CD14-positive monocyte (primary cell): ENCODE measurements around the gene PLXNB3. TPM values are rescaled to one million over a fixed set of nuclear protein-coding genes. Genes with fewer than 3 reads are reported as not detected.
A peak's percentile ranks its signal among the peaks of the same experiment; 100 is the strongest.

Experiments
- DNase-seq, 3 donors: peaks; one replicate each; pipeline ENCODE4 v3.0.0-alpha.2; 2011 to 2022
- H2AFZ ChIP-seq: 2 replicates; pipeline ENCODE4 v1.6.0; 2012; ENCODE audit warnings: mild to moderate bottlenecking, low read depth, low read length, inconsistent platforms; ENCODE audit not compliant: insufficient read depth, poor library complexity, severe bottlenecking
- H3K27ac ChIP-seq, 2 donors: 1 replicate in 1 of 2; 2 replicates in 1 of 2; pipeline ENCODE4 v1.5.1; 2012 to 2013; ENCODE audit warnings: low read length in 2 of 2, control low read depth in 1 of 2, inconsistent platforms in 1 of 2, low read depth in 1 of 2, mild to moderate bottlenecking in 1 of 2
- H3K27me3 ChIP-seq, 2 donors: one replicate each; pipeline versions ENCODE4 v1.6.0 to v1.6.1; 2011 to 2013; ENCODE audit warnings: low read length in 2 of 2; ENCODE audit not compliant: control insufficient read depth in 2 of 2, insufficient read depth in 2 of 2
- H3K36me3 ChIP-seq, 2 donors: replicated peaks in 1 of 2; 1 replicate in 1 of 2; 2 replicates in 1 of 2; pipeline versions ENCODE4 v1.5.1 to v1.6.1; 2012 to 2013; ENCODE audit warnings: low read length in 2 of 2, control low read depth in 1 of 2, inconsistent platforms in 1 of 2, mild to moderate bottlenecking in 1 of 2; ENCODE audit not compliant: insufficient read depth in 2 of 2, control insufficient read depth in 1 of 2
- H3K4me1 ChIP-seq, 2 donors: 1 replicate in 1 of 2; 2 replicates in 1 of 2; pipeline versions ENCODE4 v1.5.1 to v1.6.1; 2012 to 2013; ENCODE audit warnings: low read length in 2 of 2, control low read depth in 1 of 2, inconsistent platforms in 1 of 2, mild to moderate bottlenecking in 1 of 2, moderate library complexity in 1 of 2; ENCODE audit not compliant: insufficient read depth in 2 of 2, control insufficient read depth in 1 of 2
- H3K4me2 ChIP-seq: replicated peaks from 2 replicates; pipeline ENCODE3; 2012; ENCODE audit warnings: low read length, moderate library complexity, mild to moderate bottlenecking; ENCODE audit not compliant: poor library complexity, severe bottlenecking; ENCODE audit errors: extremely low read depth
- H3K4me3 ChIP-seq, 3 experiments: fragments of 200-600 bp in 1 of 3; sonication (generic) in 1 of 3; replicated peaks in 1 of 3; 1 replicate in 2 of 3; 2 replicates in 1 of 3; pipeline ENCODE4 v1.5.1; 2011 to 2013; ENCODE audit warnings: low read length in 3 of 3, mild to moderate bottlenecking in 3 of 3, control low read depth in 2 of 3, low read depth in 2 of 3, inconsistent platforms in 1 of 3, moderate library complexity in 1 of 3
- H3K79me2 ChIP-seq: 2 replicates; pipeline ENCODE4 v1.6.0; 2012; ENCODE audit warnings: mild to moderate bottlenecking, control low read depth, inconsistent platforms, low read length, moderate library complexity; ENCODE audit not compliant: insufficient read depth
- H3K9ac ChIP-seq: 2 replicates; pipeline ENCODE4 v1.6.0; 2017; ENCODE audit warnings: low read length, mild to moderate bottlenecking; ENCODE audit not compliant: insufficient read depth, poor library complexity, severe bottlenecking
- H3K9me3 ChIP-seq, 2 donors: replicated peaks in 1 of 2; 1 replicate in 1 of 2; 2 replicates in 1 of 2; pipeline versions ENCODE4 v1.5.1 to v1.6.1; 2012 to 2013; ENCODE audit warnings: low read length in 2 of 2, control low read depth in 1 of 2; ENCODE audit not compliant: control insufficient read depth in 1 of 2, insufficient read depth in 1 of 2
- H4K20me1 ChIP-seq: 2 replicates; pipeline ENCODE4 v1.6.0; 2012; ENCODE audit warnings: mild to moderate bottlenecking, low read length, control low read depth, moderate library complexity; ENCODE audit not compliant: insufficient read depth
- H3K27ac Mint-ChIP-seq, 7 donors: one replicate each; pipeline ENCODE4 v1.8.0; 2020; ENCODE audit warnings: mild to moderate bottlenecking in 7 of 7, mixed read lengths in 7 of 7, moderate library complexity in 6 of 7, inconsistent platforms in 2 of 7
- H3K27me3 Mint-ChIP-seq, 3 donors: one replicate each; pipeline ENCODE4 v1.8.0; 2021 to 2022; ENCODE audit warnings: low read depth in 3 of 3, mild to moderate bottlenecking in 3 of 3, mixed read lengths in 3 of 3, moderate library complexity in 3 of 3, inconsistent platforms in 1 of 3
- H3K36me3 Mint-ChIP-seq, 2 donors: one replicate each; pipeline ENCODE4 v1.8.0; 2020; ENCODE audit warnings: mixed read lengths in 2 of 2, inconsistent platforms in 1 of 2, mild to moderate bottlenecking in 1 of 2
- H3K4me1 Mint-ChIP-seq: one replicate; pipeline ENCODE4 v1.8.0; 2020; ENCODE audit warnings: mild to moderate bottlenecking, mixed read lengths
- H3K4me3 Mint-ChIP-seq, 2 donors: one replicate each; pipeline ENCODE4 v1.8.0; 2020; ENCODE audit warnings: mild to moderate bottlenecking in 2 of 2, mixed read lengths in 2 of 2, moderate library complexity in 1 of 2
- H3K9me3 Mint-ChIP-seq, 7 donors: one replicate each; pipeline ENCODE4 v1.8.0; 2020 to 2022; ENCODE audit warnings: mixed read lengths in 7 of 7, mild to moderate bottlenecking in 6 of 7, moderate library complexity in 6 of 7, inconsistent platforms in 2 of 7
- WGBS: methylation state at CpG from one replicate; pipeline ENCODE4 v1.1.5; 2013; ENCODE audit warnings: missing lambda C conversion rate; ENCODE audit not compliant: insufficient coverage; 5-methylcytosine and 5-hydroxymethylcytosine counted together
- intact Hi-C, 2 donors: fragments of 100-400 bp; cut with micrococcal nuclease; formaldehyde crosslinking; loops; one replicate each; pipeline versions ENCODE4 v1.15.0 to v1.15.1; 2023
- polyA plus RNA-seq, 3 donors: library from polyadenylated mRNA; depleted of rRNA in 1 of 3; unstranded in 2 of 3; stranded (reverse) in 1 of 3; fragments of 300-500 nt in 2 of 3; fragments of >200 nt in 1 of 3; fragmentation: Illumina TruSeq in 2 of 3; gene quantifications; 1 replicate in 2 of 3; 2 replicates in 1 of 3; pipeline ENCODE4 v1.2.3, GENCODE V29; 2012 to 2021
- TF ChIP-seq, protein P1 (sequence below): fragments of 200-600 bp; IDR thresholded peaks from one replicate; pipeline ENCODE4 v1.8.0; 2022; ENCODE audit warnings: antibody characterized with exemption, mild to moderate bottlenecking

The PLXNB3 gene
- polyA plus RNA-seq, 3 donors = not detected

GRCh38 chrX:153824348-153824747 is 60.3 kb downstream of the PLXNB3 start:
- Histone ChIP-seq H2AFZ (no peak overlapping the region), H3K27ac (no peak overlapping the region), H3K27me3 (peaks cover 44 to 72% of the 10 kb centered on the region in 2 donors), H3K4me1 (peaks cover under 1 to 2% of the 10 kb centered on the region in 2 donors), H4K20me1 (no peaks in the 10 kb centered on the region), H3K4me3 (no peak overlapping the region), H3K36me3 (no peaks in the 10 kb centered on the region), H3K9ac (no peak overlapping the region), H3K9me3 (peaks cover 0 to 12% of the 10 kb centered on the region in 2 donors), H3K79me2 (no peaks in the 10 kb centered on the region), H3K4me2 (no peak overlapping the region)
- Mint-ChIP-seq H3K4me3 (peak overlapping the region in 1 of 2 donors; percentile 26), H3K27ac (no peak overlapping the region), H3K9me3 (peaks cover 0 to 13% (median 8%) of the 10 kb centered on the region in 7 donors), H3K36me3 (no peaks in the 10 kb centered on the region), H3K27me3 (peaks cover 46 to 87% (median 87%) of the 10 kb centered on the region in 3 donors), H3K4me1 (peaks cover 3% of the 10 kb centered on the region)
- no peak for DNase-seq
- intact Hi-C loops = no loop called here
- 80% methylated on average over 1 of the region's 10 CpGs for WGBS
- TF ChIP-seq, protein P1, sequence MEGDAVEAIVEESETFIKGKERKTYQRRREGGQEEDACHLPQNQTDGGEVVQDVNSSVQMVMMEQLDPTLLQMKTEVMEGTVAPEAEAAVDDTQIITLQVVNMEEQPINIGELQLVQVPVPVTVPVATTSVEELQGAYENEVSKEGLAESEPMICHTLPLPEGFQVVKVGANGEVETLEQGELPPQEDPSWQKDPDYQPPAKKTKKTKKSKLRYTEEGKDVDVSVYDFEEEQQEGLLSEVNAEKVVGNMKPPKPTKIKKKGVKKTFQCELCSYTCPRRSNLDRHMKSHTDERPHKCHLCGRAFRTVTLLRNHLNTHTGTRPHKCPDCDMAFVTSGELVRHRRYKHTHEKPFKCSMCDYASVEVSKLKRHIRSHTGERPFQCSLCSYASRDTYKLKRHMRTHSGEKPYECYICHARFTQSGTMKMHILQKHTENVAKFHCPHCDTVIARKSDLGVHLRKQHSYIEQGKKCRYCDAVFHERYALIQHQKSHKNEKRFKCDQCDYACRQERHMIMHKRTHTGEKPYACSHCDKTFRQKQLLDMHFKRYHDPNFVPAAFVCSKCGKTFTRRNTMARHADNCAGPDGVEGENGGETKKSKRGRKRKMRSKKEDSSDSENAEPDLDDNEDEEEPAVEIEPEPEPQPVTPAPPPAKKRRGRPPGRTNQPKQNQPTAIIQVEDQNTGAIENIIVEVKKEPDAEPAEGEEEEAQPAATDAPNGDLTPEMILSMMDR = no peak

DNA sequence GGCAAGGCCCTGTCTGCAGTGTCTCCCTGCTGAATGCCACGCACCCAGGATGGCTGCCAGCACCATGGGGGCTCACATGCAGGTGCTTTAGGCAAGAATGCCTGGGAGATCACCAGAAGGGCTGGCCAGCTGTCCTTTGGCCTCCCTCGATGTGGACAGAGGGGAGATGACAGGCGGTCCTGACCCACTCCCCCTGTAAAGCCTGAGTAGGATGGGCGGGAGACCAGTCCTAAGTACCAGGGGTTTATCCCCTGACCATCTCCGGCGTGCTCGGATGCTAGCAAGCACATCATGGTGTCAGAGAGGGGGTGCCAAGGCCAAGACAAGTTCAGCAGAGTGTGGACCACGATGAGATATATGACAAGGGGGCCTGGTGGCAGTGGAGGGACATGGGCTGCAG is 61.0 kb downstream of the PLXNB3 start:
- no peak for DNase-seq
- TF ChIP-seq, protein P1 = no peak
- peaks cover 1% of the 10 kb centered on the region for H3K4me1 Mint-ChIP-seq
- H3K36me3 ChIP-seq = no peaks in the 10 kb centered on the region
- intact Hi-C loops = no loop called here
- no peaks in the 10 kb centered on the region for H3K36me3 Mint-ChIP-seq
- H4K20me1 ChIP-seq = no peaks in the 10 kb centered on the region
- no peak overlapping the region for H3K4me3 ChIP-seq
- H3K9ac ChIP-seq = no peak overlapping the region
- H3K27me3 ChIP-seq = peaks cover 42 to 72% of the 10 kb centered on the region in 2 donors
- no peak overlapping the region for H3K4me2 ChIP-seq
- H3K27ac ChIP-seq = no peak overlapping the region
- no peaks in the 10 kb centered on the region for H3K79me2 ChIP-seq
- H3K27me3 Mint-ChIP-seq = peaks cover 43 to 87% (median 85%) of the 10 kb centered on the region in 3 donors
- H3K4me3 Mint-ChIP-seq = no peak overlapping the region
- WGBS = 88% methylated on average over 4 of the region's 8 CpGs
- no peaks in the 10 kb centered on the region for H3K4me1 ChIP-seq
- H2AFZ ChIP-seq = no peak overlapping the region
- no peak overlapping the region for H3K27ac Mint-ChIP-seq
- H3K9me3 ChIP-seq = peaks cover 0 to 9% of the 10 kb centered on the region in 2 donors
- H3K9me3 Mint-ChIP-seq = peaks cover 0 to 10% (median 6%) of the 10 kb centered on the region in 7 donors

Other genes with a start within 250 kb of the PLXNB3 start
- gene ATP2B3, start 246.6 kb upstream of the PLXNB3 start, polyA plus RNA-seq = under 1 TPM in 1 of 3 donors, not detected in 2; 0.01 TPM
- gene CCNQ, start 165.1 kb upstream of the PLXNB3 start, polyA plus RNA-seq = 10 to 100 TPM; 21.8 to 35.6 (median 29.3) TPM
- not detected for gene DUSP9, start 117.0 kb upstream of the PLXNB3 start, polyA plus RNA-seq
- not detected for gene PNCK, start 90.4 kb upstream of the PLXNB3 start, polyA plus RNA-seq
- 1 to 10 TPM in 1 of 3 donors, under 1 TPM in 2; 0.23 to 5.6 (median 0.85) TPM for gene SLC6A8, start 76.3 kb upstream of the PLXNB3 start, polyA plus RNA-seq
- gene BCAP31, start 39.9 kb upstream of the PLXNB3 start, polyA plus RNA-seq = 100 to 1,000 TPM; 139 to 294 (median 288) TPM
- gene ABCD1, start 39.4 kb upstream of the PLXNB3 start, polyA plus RNA-seq = 10 to 100 TPM in 1 of 3 donors, 1 to 10 TPM in 2; 5.6 to 22.5 (median 5.8) TPM
- gene SRPK3, start 16.8 kb downstream of the PLXNB3 start, polyA plus RNA-seq = under 1 TPM in 1 of 3 donors, not detected in 2; 0.01 TPM
- gene IDH3G, start 30.1 kb downstream of the PLXNB3 start, polyA plus RNA-seq = 100 to 1,000 TPM; 115 to 201 (median 130) TPM
- gene SSR4, start 30.4 kb downstream of the PLXNB3 start, polyA plus RNA-seq = 100 to 1,000 TPM; 201 to 419 (median 362) TPM
- under 1 TPM in 1 of 3 donors, not detected in 2; 0.11 TPM for gene PDZD4, start 66.3 kb downstream of the PLXNB3 start, polyA plus RNA-seq
- gene L1CAM, start 121.9 kb downstream of the PLXNB3 start, polyA plus RNA-seq = under 1 TPM in 1 of 3 donors, not detected in 2; 0.55 TPM
- gene AVPR2, start 140.4 kb downstream of the PLXNB3 start, polyA plus RNA-seq = under 1 TPM in 2 of 3 donors, not detected in 1; 0.14 to 0.27 TPM
- 100 to 1,000 TPM in 1 of 3 donors, 10 to 100 TPM in 2; 51.5 to 508 (median 64.4) TPM for gene ARHGAP4, start 162.0 kb downstream of the PLXNB3 start, polyA plus RNA-seq
- gene NAA10, start 170.8 kb downstream of the PLXNB3 start, polyA plus RNA-seq = 100 to 1,000 TPM in 1 of 3 donors, 10 to 100 TPM in 2; 46.7 to 109 (median 47.9) TPM
- gene RENBP, start 180.4 kb downstream of the PLXNB3 start, polyA plus RNA-seq = 100 to 1,000 TPM in 1 of 3 donors, 1 to 10 TPM in 2; 2.7 to 125 (median 3.8) TPM
- gene HCFC1, start 207.6 kb downstream of the PLXNB3 start, polyA plus RNA-seq = 10 to 100 TPM in 1 of 3 donors, 1 to 10 TPM in 2; 1.9 to 21.8 (median 3.8) TPM
- gene TMEM187, start 208.5 kb downstream of the PLXNB3 start, polyA plus RNA-seq = 10 to 100 TPM in 1 of 3 donors, 1 to 10 TPM in 2; 2.8 to 10.3 (median 4.9) TPM